B cell (primary cell): ENCODE results near the gene LHPP.

Experiments
- CTCF ChIP-seq: fragments of 200-600 bp; IDR thresholded peaks from one replicate; pipeline ENCODE4 v1.8.0; 2022; ENCODE audit warnings: antibody characterized with exemption, mild to moderate bottlenecking
- EZH2 ChIP-seq: IDR thresholded peaks from 2 replicates; pipeline ENCODE4 v1.6.1; 2012; ENCODE audit warnings: borderline replicate concordance, low read depth, mild to moderate bottlenecking, moderate library complexity, low read length; ENCODE audit not compliant: insufficient read depth, poor library complexity, severe bottlenecking

- TF ChIP-seq CTCF (no peak), EZH2 (no peak)
These were observed 136.2 kb downstream of the LHPP start for GRCh38 chr10:124597846-124598165.
